Transverse colon (tissue), 4 donors: ENCODE results near the gene MAGEB1.

Experiments
- CTCF ChIP-seq, 5 experiments: fragments of 200-600 bp in 3 of 5; fragments of 450-650 bp in 2 of 5; sonication (generic) in 3 of 5; IDR thresholded peaks; 1 replicate in 2 of 5; 2 replicates in 3 of 5; pipeline ENCODE4 v1.5.1; 2016 to 2017; ENCODE audit warnings: antibody characterized with exemption in 5 of 5, inconsistent platforms in 3 of 5, mild to moderate bottlenecking in 2 of 5, moderate library complexity in 1 of 5
- POLR2A ChIP-seq: fragments of 450-650 bp; IDR thresholded peaks from one replicate; pipeline ENCODE4 v1.6.1; 2016; ENCODE audit warnings: antibody characterized with exemption, mild to moderate bottlenecking, moderate library complexity
- POLR2AphosphoS5 ChIP-seq, 3 donors: sonication (generic); formaldehyde crosslinking; IDR thresholded peaks; one replicate each; pipeline ENCODE4 v1.6.1; 2016; ENCODE audit warnings: antibody characterized with exemption in 3 of 3

DNA sequence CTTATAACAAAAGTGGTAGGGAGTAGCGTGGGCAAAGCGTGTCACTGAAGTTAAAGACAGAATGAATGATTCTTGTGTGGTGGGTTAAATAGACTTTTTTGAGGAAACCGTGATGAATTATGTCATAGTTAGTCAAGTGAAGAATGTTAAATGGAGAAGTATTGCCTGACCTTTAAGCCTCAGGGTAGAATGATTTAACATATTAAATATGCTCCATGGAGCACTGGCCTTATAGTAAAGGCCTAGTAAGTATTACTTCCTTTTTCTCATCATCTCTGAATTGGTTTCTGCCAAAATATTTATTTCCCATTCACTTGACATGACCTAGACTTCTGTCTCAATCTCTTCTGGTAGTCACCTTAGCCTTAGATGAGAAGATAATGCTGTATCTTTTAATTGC, 23.7 kb downstream of the MAGEB1 start:
- no peak for TF ChIP-seq CTCF (IDR thresholded peaks at IDR 0.05)
- no peak for TF ChIP-seq POLR2A
- TF ChIP-seq POLR2AphosphoS5 (IDR thresholded peaks at IDR 0.05): no peak
